Erythroblast (primary cell): Measurements from ENCODE around the gene FBLIM1.
"Not testable (repeated sequence)": the region's sequence is repeated elsewhere in the genome, so short reads cannot be mapped to it uniquely, and the experiment has no call there.

Experiments used
- GATA1 ChIP-seq: IDR thresholded peaks from 2 replicates; pipeline ENCODE4 v1.6.1; 2011; ENCODE audit warnings: low read depth, mild to moderate bottlenecking, control low read depth, low read length, moderate library complexity
- POLR2A ChIP-seq: IDR thresholded peaks from 2 replicates; pipeline ENCODE4 v1.6.1; 2011; ENCODE audit warnings: mild to moderate bottlenecking, low read length

DNA sequence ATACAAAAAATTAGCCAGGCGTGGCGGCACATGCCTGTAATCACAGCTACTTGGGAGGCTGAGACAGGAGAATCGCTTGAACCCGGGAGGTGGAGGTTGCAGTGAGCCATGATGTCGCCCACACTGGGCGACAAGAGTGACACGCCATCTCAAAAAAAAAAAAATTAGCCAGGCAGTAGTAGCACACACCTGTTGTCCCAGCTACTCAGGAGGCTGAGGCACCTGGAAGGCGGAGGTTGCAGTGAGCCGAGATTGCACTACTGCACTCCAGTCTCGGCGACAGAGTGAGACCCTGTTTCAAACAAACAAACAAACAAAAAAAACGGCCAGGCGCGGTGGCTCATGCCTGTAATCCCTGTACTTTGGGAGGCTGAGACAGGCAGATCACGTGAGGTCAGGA is 69.0 kb downstream of the FBLIM1 start:
- TF ChIP-seq POLR2A, GATA1: not testable (repeated sequence)
